G401.6 (cell line): ENCODE data around the gene LGALS4.
"Not testable (repeated sequence)": the region's sequence is repeated elsewhere in the genome, so short reads cannot be mapped to it uniquely, and the experiment has no call there.

Experiments used
- FAIRE-seq: peaks from 2 replicates; lab custom pipeline; 2012; peaks lifted over from hg19 to GRCh38; lab: Jason Lieb, UNC

Gene LGALS4

GRCh38 chr19:38795549-38795948 is 17.2 kb downstream of the LGALS4 start:
- no peak for FAIRE-seq

GRCh38 chr19:38793671-38794070 is 19.1 kb downstream of the LGALS4 start:
- no peak for FAIRE-seq

GRCh38 chr19:38793177-38793576 is 19.6 kb downstream of the LGALS4 start:
- FAIRE-seq: no peak

GRCh38 chr19:38792250-38793111 is 20.3 kb downstream of the LGALS4 start:
- FAIRE-seq: no peak

GRCh38 chr19:38791451-38792064 is 21.2 kb downstream of the LGALS4 start:
- FAIRE-seq: not testable (repeated sequence)

GRCh38 chr19:38790507-38791403 is 22.0 kb downstream of the LGALS4 start:
- FAIRE-seq: not testable (repeated sequence)

- no peak for FAIRE-seq
Observed at GRCh38 chr19:38788478-38789243, 24.1 kb downstream of the LGALS4 start, which contains the start of gene LGALS7B. LGALS7B (plus strand) TSS chr19:38789200; CDS start chr19:38789227, 27 bp downstream.

- no peak for FAIRE-seq
Observed at GRCh38 chr19:38786572-38787265, 26.0 kb downstream of the LGALS4 start.

GRCh38 chr19:38786061-38786460 is 26.7 kb downstream of the LGALS4 start:
- FAIRE-seq: not testable (repeated sequence)

GRCh38 chr19:38785187-38785699 is 27.5 kb downstream of the LGALS4 start:
- FAIRE-seq: no peak

- no peak for FAIRE-seq
Observed at GRCh38 chr19:38784224-38784623, 28.5 kb downstream of the LGALS4 start.

GRCh38 chr19:38782212-38782611 is 30.5 kb downstream of the LGALS4 start:
- not testable (repeated sequence) for FAIRE-seq

GRCh38 chr19:38781058-38781457 is 31.7 kb downstream of the LGALS4 start:
- FAIRE-seq: no peak

- FAIRE-seq: no peak
Observed at GRCh38 chr19:38780443-38780842, 32.3 kb downstream of the LGALS4 start.

- no peak for FAIRE-seq
Observed at GRCh38 chr19:38778733-38779132, 34.0 kb downstream of the LGALS4 start.

- no peak for FAIRE-seq
Observed at GRCh38 chr19:38774181-38774950, 38.4 kb downstream of the LGALS4 start.

GRCh38 chr19:38773469-38774177 is 39.1 kb downstream of the LGALS4 start, which contains the start of gene LGALS7:
LGALS7 (minus strand) TSS chr19:38773517; CDS start chr19:38773492, 25 bp downstream.
- FAIRE-seq: no peak

GRCh38 chr19:38771569-38771968 is 41.2 kb downstream of the LGALS4 start:
- FAIRE-seq: not testable (repeated sequence)

GRCh38 chr19:38770949-38771275 is 41.8 kb downstream of the LGALS4 start:
- not testable (repeated sequence) for FAIRE-seq
